ENCODE data around the gene ESRRA.
"Not testable (repeated sequence)": the region's sequence is repeated elsewhere in the genome, so short reads cannot be mapped to it uniquely, and the experiment has no call there.

Gene ESRRA

DNA sequence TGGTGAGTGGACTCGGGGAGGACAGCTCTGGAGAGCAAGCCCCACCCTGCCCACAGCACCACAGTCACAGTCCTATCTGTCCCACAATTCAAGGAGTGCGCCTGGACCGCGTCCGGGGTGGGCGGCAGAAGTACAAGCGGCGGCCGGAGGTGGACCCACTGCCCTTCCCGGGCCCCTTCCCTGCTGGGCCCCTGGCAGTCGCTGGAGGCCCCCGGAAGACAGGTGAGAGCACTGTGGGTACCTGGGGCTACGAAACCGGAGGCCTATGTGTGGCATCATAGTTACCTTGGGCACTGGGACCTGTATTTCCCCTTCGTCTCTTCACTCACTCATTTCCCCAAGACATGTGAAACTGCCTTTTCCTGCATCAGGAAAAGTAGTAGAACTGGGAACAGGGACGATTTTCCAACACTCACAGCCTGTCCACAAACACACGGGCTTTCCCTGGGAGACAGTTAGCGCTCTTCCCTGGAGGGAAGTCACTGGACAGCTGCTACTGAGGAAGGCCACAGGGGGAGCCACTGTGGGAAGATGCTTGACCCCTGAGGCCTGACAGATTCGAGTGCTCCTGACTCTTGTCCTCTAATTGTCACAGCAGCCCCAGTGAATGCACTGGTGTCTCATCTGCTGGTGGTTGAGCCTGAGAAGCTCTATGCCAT is 9.0 kb downstream of the ESRRA start:
- Histone ChIP-seq H2BK12ac (ENCODE audit: low read length in 2 of 2) (no peak overlapping the region), H2BK120ac (ENCODE audit: low read depth, low read length) (no peak overlapping the region), H3K27ac (ENCODE audit: low read length, poor library complexity, severe bottlenecking) (no peak overlapping the region), H3K27me3 (ENCODE audit: control insufficient read depth in 1 of 2, insufficient read depth in 1 of 2, low read length in 2 of 2) (no peaks in the 10 kb centered on the region), H3K4me3 (ENCODE audit: insufficient read depth in 1 of 2, low read depth in 1 of 2, low read length in 2 of 2) (peak overlapping the region in 1 of 2 experiments; percentile 76), H3K4ac (ENCODE audit: low read depth in 1 of 2, low read length in 2 of 2) (no peak overlapping the region), H2AK5ac (ENCODE audit: low read length, severe bottlenecking) (no peak overlapping the region), H3K9ac (ENCODE audit: low read length) (peak overlapping the region; percentile 82), H3K4me1 (ENCODE audit: control insufficient read depth, insufficient read depth, low read depth, low read length) (peaks cover 10% of the 10 kb centered on the region), H2AFZ (ENCODE audit: low read depth, low read length) (no peak overlapping the region), H3K4me2 (ENCODE audit: low read length, poor library complexity, severe bottlenecking) (no peak overlapping the region), H2BK5ac (ENCODE audit: low read depth, low read length, poor library complexity, severe bottlenecking) (no peak overlapping the region), H3K23ac (ENCODE audit: low read length in 2 of 2) (no peak overlapping the region), H2BK15ac (ENCODE audit: low read depth, poor library complexity, severe bottlenecking) (no peak overlapping the region), H3K18ac (ENCODE audit: low read depth in 1 of 2, low read length in 2 of 2) (no peak overlapping the region), H4K91ac (ENCODE audit: low read length) (no peak overlapping the region), H4K8ac (ENCODE audit: low read length) (no peak overlapping the region), H3K79me1 (replicated peaks; ENCODE audit: low read length, poor library complexity, severe bottlenecking) (peaks cover 33% of the 10 kb centered on the region), H3K36me3 (ENCODE audit: control insufficient read depth in 1 of 2, insufficient read depth in 2 of 2, low read depth in 1 of 2, low read length in 2 of 2) (peaks cover 19 to 37% of the 10 kb centered on the region in 2 experiments), H3K9me3 (ENCODE audit: control insufficient read depth, low read length) (no peaks in the 10 kb centered on the region), H3K14ac (ENCODE audit: low read length in 2 of 2) (no peak overlapping the region)
- WGBS: 90% methylated on average over 18 of the region's 19 CpGs
- DNase-seq: peak; percentile 50

GRCh38 chr11:64314805-64315561 is 9.7 kb downstream of the ESRRA start:
- peaks cover 35% of the 10 kb centered on the region for H3K79me1 ChIP-seq (replicated peaks; ENCODE audit: low read length, poor library complexity, severe bottlenecking)
- H4K91ac ChIP-seq (ENCODE audit: low read length): no peak overlapping the region
- no peak overlapping the region for H2BK12ac ChIP-seq (ENCODE audit: low read length in 2 of 2)
- H3K4me2 ChIP-seq (ENCODE audit: low read length, poor library complexity, severe bottlenecking): no peak overlapping the region
- H3K9ac ChIP-seq (ENCODE audit: low read length): peak overlapping the region; percentile 82
- H2AFZ ChIP-seq (ENCODE audit: low read depth, low read length): no peak overlapping the region
- H2BK15ac ChIP-seq (ENCODE audit: low read depth, poor library complexity, severe bottlenecking): no peak overlapping the region
- peaks cover 14% of the 10 kb centered on the region for H3K4me1 ChIP-seq (ENCODE audit: control insufficient read depth, insufficient read depth, low read depth, low read length)
- no peaks in the 10 kb centered on the region for H3K9me3 ChIP-seq (ENCODE audit: control insufficient read depth, low read length)
- H2BK120ac ChIP-seq (ENCODE audit: low read depth, low read length): no peak overlapping the region
- H2BK5ac ChIP-seq (ENCODE audit: low read depth, low read length, poor library complexity, severe bottlenecking): no peak overlapping the region
- H3K36me3 ChIP-seq (ENCODE audit: control insufficient read depth in 1 of 2, insufficient read depth in 2 of 2, low read depth in 1 of 2, low read length in 2 of 2): peaks cover 19 to 37% of the 10 kb centered on the region in 2 experiments
- WGBS: 92% methylated on average over 23 of the region's 24 CpGs
- no peak for DNase-seq
- H2AK5ac ChIP-seq (ENCODE audit: low read length, severe bottlenecking): no peak overlapping the region
- no peak overlapping the region for H3K23ac ChIP-seq (ENCODE audit: low read length in 2 of 2)
- H3K27ac ChIP-seq (ENCODE audit: low read length, poor library complexity, severe bottlenecking): no peak overlapping the region
- H3K4ac ChIP-seq (ENCODE audit: low read depth in 1 of 2, low read length in 2 of 2): no peak overlapping the region
- no peak overlapping the region for H3K18ac ChIP-seq (ENCODE audit: low read depth in 1 of 2, low read length in 2 of 2)
- peak overlapping the region in 1 of 2 experiments; percentile 76 for H3K4me3 ChIP-seq (ENCODE audit: insufficient read depth in 1 of 2, low read depth in 1 of 2, low read length in 2 of 2)
- H3K14ac ChIP-seq (ENCODE audit: low read length in 2 of 2): no peak overlapping the region
- H4K8ac ChIP-seq (ENCODE audit: low read length): no peak overlapping the region
- H3K27me3 ChIP-seq (ENCODE audit: control insufficient read depth in 1 of 2, insufficient read depth in 1 of 2, low read length in 2 of 2): no peaks in the 10 kb centered on the region

GRCh38 chr11:64315667-64316526 is 10.6 kb downstream of the ESRRA start:
- H3K9ac ChIP-seq (ENCODE audit: low read length): peak overlapping the region; percentile 98
- H3K4me3 ChIP-seq (ENCODE audit: insufficient read depth in 1 of 2, low read depth in 1 of 2, low read length in 2 of 2): peak overlapping the region in 1 of 2 experiments; percentile 89
- not testable (repeated sequence) for H3K4ac ChIP-seq (ENCODE audit: low read depth in 1 of 2, low read length in 2 of 2); H3K14ac ChIP-seq (ENCODE audit: low read length in 2 of 2); H2BK120ac ChIP-seq (ENCODE audit: low read depth, low read length); DNase-seq; H2AK5ac ChIP-seq (ENCODE audit: low read length, severe bottlenecking); H3K18ac ChIP-seq (ENCODE audit: low read depth in 1 of 2, low read length in 2 of 2); H2BK15ac ChIP-seq (ENCODE audit: low read depth, poor library complexity, severe bottlenecking); H2AFZ ChIP-seq (ENCODE audit: low read depth, low read length); H3K9me3 ChIP-seq (ENCODE audit: control insufficient read depth, low read length); H4K8ac ChIP-seq (ENCODE audit: low read length); H2BK12ac ChIP-seq (ENCODE audit: low read length in 2 of 2); H2BK5ac ChIP-seq (ENCODE audit: low read depth, low read length, poor library complexity, severe bottlenecking); H3K27me3 ChIP-seq (ENCODE audit: control insufficient read depth in 1 of 2, insufficient read depth in 1 of 2, low read length in 2 of 2); H3K23ac ChIP-seq (ENCODE audit: low read length in 2 of 2); H4K91ac ChIP-seq (ENCODE audit: low read length); H3K27ac ChIP-seq (ENCODE audit: low read length, poor library complexity, severe bottlenecking)
- peaks cover 35% of the 10 kb centered on the region for H3K79me1 ChIP-seq (replicated peaks; ENCODE audit: low read length, poor library complexity, severe bottlenecking)
- peaks cover 27 to 43% of the 10 kb centered on the region in 2 experiments for H3K36me3 ChIP-seq (ENCODE audit: control insufficient read depth in 1 of 2, insufficient read depth in 2 of 2, low read depth in 1 of 2, low read length in 2 of 2)
- WGBS: 91% methylated on average over 20 of the region's 25 CpGs
- H3K4me2 ChIP-seq (ENCODE audit: low read length, poor library complexity, severe bottlenecking): peak overlapping the region; percentile 51
- H3K4me1 ChIP-seq (ENCODE audit: control insufficient read depth, insufficient read depth, low read depth, low read length): peaks cover 18% of the 10 kb centered on the region

Measured in mesenchymal stem cell (in vitro differentiated cells and primary cell).